AG08396 (cell line): ENCODE data around the gene TMEM212.
"Not testable (repeated sequence)": the region's sequence is repeated elsewhere in the genome, so short reads cannot be mapped to it uniquely, and the experiment has no call there.

ENCODE experiments used
- DNase-seq: peaks from one replicate; pipeline ENCODE4 v3.0.0; 2012; ENCODE audit warnings: low spot score, mixed read lengths

Gene TMEM212

DNA sequence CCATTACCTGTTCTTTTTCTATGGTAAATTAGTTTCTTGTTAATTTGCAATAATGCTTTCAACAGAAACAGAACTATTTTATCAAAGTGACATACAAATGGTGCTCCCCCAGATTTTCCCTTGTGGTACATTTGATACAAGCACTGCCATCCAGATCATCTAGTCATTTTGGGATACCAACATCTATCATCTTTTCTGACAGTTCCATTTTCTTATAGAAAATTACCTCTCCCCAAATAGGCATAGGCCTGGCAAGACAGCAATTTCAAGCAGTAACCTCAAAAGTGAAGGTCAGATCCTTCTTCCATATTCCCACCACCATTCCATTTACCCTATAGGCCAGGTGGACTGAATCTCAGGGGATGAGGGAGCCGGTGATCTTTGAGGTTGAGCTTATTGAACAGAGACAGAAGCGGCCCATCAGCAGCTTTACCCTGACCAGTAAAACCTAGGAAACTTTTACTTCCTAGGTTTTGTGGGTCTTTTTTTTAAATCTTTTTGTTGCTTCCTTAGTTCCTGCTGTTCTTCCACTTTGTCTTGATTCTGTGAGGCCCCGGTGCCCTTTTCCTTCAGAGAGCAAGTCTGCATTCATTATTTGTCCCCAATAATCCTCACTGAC lies 29.8 kb upstream of the TMEM212 start:
- DNase-seq, result no peak

DNA sequence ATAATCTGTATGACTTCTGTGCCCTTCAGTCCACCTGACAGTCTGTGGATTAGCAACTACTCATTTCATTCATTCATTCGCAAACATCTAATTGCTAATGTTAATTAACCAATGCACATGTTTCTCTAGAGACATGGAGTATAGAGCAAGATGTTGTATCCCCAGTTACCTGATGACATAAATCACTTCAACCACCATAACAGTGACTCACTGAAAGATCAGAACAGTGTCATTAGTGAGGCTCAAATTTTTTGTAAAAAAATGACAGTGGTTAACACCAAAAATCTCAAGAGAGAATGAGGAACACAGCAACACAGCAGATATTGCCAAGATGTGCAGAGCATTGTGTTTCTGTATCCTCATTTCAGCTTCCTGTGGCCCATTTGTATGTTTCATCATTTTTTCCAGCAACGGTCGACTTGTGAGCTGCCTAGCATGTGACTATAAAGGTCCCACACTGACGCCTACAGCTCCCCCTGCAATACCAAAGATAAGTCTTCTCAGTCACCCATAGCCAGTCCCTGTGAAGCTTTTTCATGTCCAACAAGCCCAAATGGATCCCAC lies 29.2 kb upstream of the TMEM212 start:
- no peak for DNase-seq

DNA sequence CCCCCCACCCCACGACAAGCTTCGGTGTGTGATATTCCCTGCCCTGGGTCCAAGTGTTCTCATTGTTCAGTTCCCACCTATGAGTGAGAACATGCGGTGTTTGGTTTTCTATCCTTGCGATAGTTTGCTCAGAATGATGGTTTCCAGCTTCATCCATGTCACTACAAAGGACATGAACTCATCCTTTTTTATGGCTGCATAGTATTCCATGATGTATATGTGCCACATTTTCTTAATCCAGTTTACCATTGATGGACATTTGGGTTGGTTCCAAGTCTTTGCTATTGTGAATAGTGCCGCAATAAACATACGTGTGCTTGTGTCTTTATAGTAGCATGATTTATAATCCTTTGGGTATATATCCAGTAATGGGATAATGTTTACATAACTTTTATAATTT lies 28.5 kb upstream of the TMEM212 start:
- DNase-seq, result not testable (repeated sequence)

DNA sequence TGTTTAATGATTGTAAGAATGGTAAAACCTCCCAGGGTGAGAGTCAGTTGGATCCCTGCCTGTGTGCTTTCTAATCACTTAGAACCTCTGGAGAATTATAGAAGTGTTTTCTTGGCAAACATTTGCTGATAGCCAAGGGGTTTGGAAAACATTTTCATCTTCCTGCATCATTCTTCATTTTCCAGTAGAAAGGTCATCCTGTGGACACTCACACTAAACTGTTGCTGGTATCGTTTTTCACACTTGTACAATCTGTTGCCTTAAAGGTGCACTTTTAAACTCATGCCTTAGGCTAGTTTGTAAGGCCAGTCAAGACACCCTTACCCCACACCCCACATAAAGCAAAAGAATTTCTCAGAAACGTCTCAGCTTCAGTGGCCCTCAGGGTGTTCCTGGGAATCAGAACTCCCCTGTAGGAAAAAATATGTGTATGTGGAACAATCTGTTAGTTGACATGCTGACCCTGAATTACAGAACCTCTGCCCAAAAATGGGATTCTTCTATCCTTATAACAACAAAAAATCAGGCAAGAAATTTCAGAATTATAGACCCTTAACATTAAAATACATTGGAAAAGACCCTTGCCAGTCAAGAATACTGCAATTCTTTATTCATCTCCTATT lies 27.1 kb upstream of the TMEM212 start:
- DNase-seq, result no peak

DNA sequence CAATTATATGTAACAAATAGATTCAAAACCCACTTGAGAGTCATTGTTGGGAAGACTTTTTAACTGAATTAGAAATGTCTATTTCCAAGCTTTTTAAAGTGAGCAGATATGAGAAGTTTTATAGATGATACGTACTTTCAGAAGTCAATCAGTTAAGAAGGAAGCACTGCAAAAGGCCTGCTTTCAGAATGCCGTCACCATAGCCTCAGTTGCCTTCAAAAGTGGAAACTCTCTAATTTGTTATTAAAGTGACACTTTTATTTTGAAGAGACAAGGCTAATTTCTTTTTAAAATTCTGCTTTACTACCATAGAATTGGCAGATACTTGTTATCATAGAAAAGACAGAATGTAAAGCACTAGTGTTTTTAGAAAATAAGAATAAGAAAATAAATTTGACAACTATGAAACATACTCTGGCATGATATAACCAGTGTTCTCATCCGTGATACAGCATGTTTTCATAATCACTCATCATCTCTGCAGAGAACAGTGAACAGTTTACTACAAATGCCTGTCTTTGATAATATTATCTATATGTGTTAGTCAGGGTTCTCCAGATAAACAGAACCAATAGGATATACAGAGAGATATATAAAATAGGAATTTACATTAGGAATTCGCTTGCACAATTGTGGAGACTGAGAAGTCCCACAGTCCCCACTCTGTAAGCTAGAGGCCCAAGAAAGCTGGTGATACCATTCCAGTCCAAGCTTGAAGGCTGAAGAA lies 25.9 kb upstream of the TMEM212 start:
- DNase-seq, result no peak

DNA sequence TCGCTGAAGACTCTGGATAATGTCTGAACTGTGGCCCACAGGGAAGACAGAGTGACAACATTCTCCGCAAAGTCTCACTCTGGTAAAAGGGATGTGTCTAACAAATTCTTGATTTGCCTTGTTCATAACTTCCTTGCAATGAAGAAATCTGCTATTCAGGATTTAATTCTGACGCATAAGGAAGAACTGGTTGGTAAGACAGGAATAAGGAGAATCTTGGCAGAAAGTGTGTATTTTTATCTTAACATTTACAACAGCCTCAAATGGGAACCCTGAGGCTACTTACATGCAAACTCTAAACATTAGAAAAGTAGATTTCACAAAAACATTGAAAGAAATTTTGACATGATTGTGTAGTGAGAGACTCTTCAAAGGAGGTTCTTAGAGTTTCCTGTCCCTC lies 22.1 kb upstream of the TMEM212 start:
- DNase-seq, result no peak

DNA sequence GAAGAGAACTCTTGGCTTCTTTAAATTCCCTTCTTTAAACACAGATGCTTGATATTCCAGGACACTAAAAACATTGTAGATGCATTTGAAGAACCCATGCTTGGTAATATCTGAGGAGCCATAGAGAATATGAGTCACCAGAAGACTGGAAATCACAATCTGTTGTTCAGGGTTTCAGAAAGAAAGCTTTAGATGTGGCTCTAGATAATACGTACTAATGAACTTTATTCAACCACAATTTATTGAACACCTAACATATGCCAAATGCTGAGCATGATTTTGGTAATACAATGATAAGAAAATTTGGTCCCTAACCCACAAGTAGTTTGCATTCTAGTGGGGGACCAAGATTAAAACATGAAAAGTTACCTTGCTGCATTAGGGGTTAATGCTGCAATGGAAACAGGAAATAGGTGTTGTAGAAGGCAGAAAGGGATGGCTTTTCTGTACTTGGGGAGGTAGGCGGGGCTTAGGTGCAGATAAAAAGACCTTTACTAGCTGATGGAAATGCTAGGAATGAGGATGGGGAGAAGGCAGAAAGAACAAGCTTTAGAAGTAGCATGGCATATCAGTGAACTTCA lies 21.3 kb upstream of the TMEM212 start:
- DNase-seq, result no peak

DNA sequence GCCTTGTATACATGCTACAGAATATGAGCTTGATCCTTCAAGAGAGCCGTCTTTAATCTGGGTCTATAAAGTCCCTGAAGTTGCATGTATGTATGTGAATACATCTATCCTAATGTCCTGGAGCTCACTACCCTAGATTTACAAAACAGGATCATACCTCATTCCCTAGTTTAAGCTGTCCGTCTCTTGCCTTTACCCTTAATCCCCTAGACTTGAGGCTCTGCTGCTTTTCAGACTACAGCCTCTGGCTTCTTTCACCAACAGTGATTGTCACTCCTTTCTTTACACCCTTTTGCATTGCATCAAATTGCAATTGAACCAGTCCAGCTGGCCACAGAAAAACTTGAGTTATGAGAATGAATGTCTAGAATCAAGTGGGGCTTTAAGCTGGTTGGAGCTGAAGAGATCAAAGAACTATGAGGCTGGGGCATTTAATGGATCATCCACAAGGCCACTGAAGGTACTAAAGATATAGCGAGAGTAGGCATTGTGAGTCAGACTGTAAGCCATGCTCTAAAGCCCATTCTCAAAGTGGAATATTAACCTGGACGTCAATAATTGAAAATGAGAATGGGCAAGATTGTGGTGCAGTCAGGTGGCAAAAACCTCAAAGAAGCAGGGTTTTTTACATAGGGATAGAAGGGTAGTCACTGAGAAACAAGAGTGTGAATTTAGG lies 20.6 kb upstream of the TMEM212 start:
- no peak for DNase-seq

DNA sequence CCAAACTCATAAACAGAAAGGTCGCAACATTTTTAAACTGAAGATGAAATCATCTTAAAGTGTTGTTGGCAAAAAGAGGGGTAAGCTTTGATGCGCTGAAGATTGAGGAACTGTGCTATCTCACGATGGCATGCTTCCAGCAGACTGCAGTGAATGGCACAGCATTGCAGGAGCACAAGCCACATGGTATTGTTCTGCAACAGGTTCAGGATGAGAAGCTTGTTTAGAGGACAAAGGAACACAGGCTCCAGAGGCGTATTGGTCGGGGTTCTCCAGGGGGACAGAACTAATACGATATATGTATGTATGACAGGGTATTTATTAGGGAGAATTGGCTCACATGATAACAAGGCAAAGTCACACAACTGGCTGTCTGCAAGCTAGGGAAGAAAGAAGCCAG lies 19.0 kb upstream of the TMEM212 start:
- no peak for DNase-seq

DNA sequence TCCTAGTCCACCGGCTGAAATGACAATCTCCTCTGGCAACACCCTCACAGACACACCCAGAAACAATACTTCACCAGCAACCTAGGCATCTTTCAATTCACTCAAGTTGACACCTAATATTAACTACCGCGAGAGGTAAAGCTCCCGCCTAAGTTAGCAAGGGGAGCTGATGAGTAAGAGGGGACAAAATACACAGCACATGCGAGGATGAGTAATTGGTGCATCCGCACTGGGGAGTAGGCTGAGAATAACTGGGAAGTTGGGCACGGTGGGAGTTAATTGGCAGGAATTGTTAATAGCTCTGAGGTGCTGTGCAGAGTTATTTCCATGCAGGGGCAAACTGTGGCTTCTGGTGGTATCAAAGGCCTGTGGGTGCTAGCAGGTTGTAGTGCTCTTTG lies 18.3 kb upstream of the TMEM212 start:
- DNase-seq, result no peak

DNA sequence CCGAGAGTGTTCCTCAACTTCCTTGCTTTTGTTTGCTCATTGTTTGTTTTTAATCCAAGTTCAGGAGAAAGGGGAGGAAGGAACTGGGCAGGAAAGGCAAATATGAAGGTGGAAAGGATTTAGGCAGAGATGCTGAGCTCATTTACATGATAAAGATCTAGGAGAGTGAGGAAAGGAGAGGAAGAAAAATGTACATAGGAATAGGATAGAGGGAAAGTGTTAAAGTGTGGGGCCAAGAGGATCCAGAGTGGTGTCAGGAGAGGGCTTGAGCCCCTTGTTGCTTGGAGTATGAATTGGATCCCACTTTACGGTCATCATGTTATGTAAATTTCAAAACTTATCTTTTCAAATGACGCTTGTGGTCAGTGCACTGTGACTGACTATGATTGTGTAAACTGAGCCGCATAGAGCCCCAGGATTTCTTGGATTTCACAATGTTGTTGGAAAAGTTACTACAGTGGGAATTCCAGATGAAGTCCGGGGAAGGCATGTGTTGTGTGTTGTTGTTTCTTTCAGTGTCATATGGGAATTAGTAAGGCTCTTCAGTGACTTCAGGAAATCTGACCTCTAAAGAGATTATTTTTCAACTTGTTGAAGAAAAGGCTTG lies 17.8 kb upstream of the TMEM212 start:
- peak; percentile 48 for DNase-seq

DNA sequence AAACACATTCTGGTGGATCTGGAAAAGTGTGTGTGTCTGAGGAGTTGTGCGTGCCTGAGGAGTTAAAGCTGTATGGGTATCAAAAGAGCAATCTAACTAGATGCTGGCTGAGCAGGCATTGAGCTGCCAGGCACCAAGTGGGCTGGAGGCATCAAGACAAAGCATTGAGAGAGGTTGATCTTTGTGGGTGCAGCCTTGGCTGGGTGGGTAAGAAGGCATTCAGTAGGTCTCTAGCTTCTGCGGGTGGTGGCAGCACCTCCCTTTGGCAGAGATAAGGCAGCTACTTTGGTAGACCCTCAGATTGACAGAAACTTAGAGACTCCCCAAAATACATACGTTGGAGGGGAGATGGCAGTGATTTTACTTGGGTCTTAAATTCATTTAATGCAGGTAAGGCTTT lies 15.8 kb upstream of the TMEM212 start:
- no peak for DNase-seq

DNA sequence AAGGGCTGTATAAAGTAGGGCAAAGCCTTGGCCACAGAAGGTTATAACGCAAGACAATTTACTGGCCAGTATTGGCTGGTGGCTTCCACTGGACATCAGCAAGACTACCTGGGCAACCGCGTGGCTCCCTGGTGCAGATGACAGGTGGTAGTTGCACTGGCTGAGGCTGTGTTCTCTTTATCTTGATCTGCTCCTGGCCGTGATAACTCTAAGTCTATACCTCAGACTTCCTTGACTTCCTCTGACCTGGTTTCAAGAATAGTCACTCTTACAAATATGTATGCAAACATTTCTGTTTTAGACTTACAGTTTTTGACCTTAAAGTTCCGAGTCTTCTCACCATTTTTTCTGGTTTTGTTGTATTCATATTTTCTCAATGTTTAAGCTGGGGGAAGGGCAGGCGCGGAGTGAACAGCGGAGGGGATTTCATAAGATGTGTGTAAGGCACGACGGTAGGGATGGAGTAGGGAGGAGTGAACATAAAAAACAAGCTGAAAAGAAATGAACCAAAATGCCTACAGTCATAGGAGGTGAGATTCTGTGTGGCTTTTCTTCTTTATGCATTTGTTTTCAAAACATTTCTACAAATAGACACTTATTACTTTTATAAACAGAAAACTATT lies 15.2 kb upstream of the TMEM212 start:
- DNase-seq, result no peak

DNA sequence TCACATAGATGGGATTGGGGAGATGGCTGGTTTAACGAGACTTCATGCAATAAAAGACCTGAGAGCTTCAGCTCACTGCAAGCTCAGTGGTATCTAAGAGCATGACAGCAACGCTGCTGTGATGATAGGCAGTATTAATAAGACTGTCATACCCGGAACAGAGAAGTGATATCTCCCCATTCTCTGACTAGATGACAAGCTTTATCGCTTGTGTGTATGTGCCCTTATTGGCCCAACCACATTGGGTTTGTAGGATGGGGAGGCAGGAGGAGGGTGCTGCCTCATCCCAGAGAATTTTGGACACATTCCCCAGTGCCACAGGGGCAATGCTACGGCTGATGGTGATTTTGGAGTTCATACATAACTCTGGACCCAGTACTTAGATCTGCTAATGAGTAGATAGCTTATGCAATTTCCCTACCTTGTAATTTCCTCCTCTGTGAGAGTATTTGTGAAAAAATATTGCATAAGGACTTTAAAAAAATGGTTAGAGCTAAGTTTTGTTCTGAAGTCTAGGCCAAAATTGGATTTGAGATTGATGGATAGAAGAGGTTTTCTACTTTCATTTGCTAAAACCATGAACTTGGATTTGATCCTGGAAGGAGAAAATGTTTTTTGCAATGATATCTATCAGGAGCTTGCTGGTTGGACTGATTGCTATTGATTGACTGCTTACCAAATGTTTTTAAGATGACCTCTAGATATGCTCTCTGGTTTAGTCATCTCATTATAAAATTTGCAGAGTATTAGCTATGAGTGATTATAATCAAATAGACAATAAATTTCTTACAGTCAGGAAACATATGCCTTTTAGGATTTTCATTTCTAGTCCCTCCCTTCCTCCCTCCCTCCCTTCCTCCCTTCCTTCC lies 14.0 kb upstream of the TMEM212 start:
- DNase-seq, result no peak

DNA sequence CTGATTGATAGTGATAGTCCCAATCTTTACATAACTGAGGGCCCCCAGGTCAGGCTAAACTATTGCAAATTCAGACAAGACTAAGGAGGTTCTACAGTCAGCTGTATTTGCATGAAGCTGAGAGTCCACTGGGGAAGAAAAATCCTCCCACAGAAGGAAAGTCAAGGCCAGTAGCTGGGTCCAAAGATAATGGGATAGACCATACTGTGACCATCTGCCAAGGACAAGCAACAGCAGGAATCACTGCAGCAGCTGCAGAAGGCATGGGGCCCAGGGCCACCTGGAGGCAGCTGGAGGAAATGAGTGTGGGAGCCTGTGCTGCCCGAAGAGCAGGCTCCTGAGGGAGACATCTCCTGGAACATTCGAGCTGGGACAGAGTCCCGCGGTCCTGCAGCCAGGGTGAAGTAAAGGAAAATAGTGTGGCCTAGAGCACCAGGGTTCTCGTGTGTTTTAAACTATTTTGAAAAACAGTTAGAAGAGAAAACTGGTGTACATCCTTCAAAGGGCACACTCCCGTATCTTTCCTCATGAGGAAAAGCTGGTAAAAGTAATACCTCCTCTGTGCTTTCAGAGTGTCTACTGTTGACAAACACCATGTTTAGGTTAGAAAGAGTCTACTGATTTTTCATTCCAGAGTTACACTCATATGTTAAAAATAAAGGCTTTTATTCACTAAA lies 13.2 kb upstream of the TMEM212 start:
- DNase-seq, result peak; percentile 63

DNA sequence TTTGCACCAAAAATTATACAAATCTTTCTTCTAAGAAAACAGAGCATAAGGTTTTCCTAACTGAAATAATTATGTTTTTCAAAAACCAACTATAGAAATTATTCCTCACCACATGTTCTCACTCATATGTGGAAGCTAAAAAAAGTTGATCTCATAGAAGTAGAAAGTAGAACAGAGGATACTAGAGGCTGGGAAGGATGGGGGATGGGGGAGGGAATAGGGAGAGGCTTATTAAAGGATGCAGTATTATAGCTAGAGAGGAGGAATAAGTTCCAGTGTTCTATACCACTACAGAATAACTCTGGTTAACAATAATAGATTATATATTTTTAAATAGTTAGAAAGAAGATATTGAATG lies 12.7 kb upstream of the TMEM212 start:
- no peak for DNase-seq

DNA sequence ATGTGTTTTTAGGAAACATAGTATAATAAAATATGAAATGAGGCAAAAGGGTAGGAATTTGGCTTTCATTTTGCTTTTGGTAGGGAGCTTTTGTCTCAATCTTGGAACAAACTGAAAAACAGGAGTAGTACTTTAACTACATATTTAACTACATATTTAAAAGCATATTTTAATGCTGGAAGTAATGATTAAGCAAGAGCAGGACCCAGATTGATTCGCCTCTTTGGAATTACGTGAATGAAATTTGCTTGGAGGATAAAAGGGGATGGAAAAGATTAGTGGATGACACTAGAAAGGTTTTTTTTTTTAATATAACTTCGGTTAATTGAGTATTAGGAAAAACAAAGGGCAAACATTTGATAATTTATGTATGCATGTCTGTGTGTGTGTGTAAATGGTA lies 11.2 kb upstream of the TMEM212 start:
- no peak for DNase-seq

DNA sequence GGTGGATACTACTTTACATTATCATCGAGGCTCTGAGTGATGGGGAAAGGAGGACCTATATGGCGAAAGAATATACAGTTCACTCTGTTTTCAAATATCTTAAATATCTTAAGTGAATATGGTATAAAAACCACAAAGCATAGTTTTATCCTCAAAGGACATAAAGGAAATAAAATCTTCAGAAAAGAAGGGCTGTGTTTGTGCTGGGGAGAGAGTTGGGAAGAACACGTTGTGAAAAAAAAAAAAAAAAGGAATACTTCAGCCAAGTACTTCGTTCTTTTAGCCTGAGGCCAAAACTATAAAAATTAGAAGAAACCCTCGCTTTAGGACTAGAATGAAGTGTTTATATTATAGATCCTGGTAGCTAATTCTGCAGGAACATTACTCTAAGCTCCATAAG lies 10.2 kb upstream of the TMEM212 start:
- DNase-seq, result no peak

DNA sequence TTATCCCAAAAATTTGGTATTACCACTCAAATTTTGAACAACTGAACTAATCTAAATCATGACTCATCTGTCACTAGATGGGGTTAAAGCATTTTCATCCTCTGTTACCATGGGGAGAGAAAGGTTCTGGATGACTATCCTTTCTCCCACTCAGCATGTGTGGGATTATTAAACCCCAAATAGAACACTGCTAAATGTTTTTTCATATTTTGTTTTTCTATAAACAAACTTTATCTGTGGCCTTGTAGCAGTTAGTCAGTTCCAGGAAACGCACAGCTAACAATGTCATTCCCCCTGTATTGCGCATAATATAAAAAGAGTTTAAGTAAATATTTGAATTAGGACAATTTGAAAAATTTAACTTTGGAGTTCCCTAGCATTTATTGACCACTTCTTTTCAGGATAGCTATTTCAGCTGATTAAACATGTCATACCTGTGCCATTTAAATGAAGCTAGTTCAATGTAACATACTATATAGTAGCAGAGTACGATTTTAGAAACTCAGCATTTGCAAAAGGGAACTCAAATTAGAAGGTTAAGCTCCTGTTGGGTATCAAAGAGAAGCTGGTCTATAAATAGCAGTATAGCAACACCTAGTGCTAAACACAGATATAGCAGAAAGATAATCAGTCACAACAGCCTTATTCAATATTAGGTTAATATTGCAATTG lies 9.2 kb upstream of the TMEM212 start:
- DNase-seq, result peak; percentile 30

DNA sequence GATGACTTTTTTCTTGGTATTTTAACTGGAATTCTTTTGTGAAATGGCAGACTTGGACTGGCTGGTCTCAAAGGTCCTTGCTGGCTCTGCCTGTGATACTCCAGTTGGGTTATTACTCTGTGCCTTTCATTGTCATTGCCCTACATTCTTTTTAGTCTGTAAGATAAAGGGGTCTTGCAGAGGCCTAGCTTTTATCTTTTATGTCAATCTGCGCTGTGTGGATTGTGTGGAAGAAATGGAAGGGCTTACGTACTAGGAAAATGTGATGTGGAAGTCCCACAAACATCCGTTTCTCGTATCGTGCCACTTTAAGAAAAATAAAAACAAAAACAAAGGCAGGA lies 8.7 kb upstream of the TMEM212 start:
- DNase-seq, result no peak
